KMS-11 (cell line): ENCODE measurements around the gene VASH2.

Experiments used
- H2AFZ ChIP-seq: fragments of 200-600 bp; sonication (generic); 2 replicates; pipeline ENCODE4 v1.6.1; 2016; ENCODE audit warnings: antibody characterized with exemption, mixed run types, low read depth
- H3K27ac ChIP-seq: fragments of 200-600 bp; sonication (generic); 2 replicates; pipeline ENCODE4 v1.6.1; 2016; ENCODE audit warnings: mild to moderate bottlenecking, mixed run types
- H3K27me3 ChIP-seq: fragments of 200-600 bp; sonication (generic); 2 replicates; pipeline ENCODE4 v1.6.1; 2017; ENCODE audit warnings: mild to moderate bottlenecking, low read depth, mixed run types, moderate library complexity; ENCODE audit not compliant: insufficient read depth
- H3K36me3 ChIP-seq: fragments of 200-600 bp; sonication (generic); 2 replicates; pipeline ENCODE4 v1.6.1; 2017; ENCODE audit warnings: mild to moderate bottlenecking, mixed run types; ENCODE audit not compliant: insufficient read depth
- H3K4me1 ChIP-seq: fragments of 200-600 bp; sonication (generic); 2 replicates; pipeline ENCODE4 v1.6.1; 2016; ENCODE audit warnings: mild to moderate bottlenecking, low read depth, mixed run types; ENCODE audit not compliant: poor library complexity, severe bottlenecking
- H3K4me2 ChIP-seq: fragments of 200-600 bp; sonication (generic); 2 replicates; pipeline ENCODE4 v1.7.0; 2016; ENCODE audit warnings: mild to moderate bottlenecking, mixed run types
- H3K4me3 ChIP-seq: fragments of 200-600 bp; sonication (generic); IDR thresholded peaks from 2 replicates; pipeline ENCODE4 v1.6.1; 2017; ENCODE audit warnings: low read depth, low read length, mixed read lengths; ENCODE audit not compliant: insufficient read depth
- H3K79me2 ChIP-seq: fragments of 200-600 bp; sonication (generic); 2 replicates; pipeline ENCODE4 v1.6.1; 2016; ENCODE audit warnings: low read depth, mixed run types; ENCODE audit not compliant: insufficient read depth
- H3K9ac ChIP-seq: fragments of 200-600 bp; sonication (generic); 2 replicates; pipeline ENCODE4 v1.6.1; 2016; ENCODE audit warnings: mild to moderate bottlenecking, mixed run types
- H4K20me1 ChIP-seq: fragments of 200-600 bp; sonication (generic); 2 replicates; pipeline ENCODE4 v1.6.1; 2016; ENCODE audit warnings: mild to moderate bottlenecking, mixed run types; ENCODE audit not compliant: insufficient read depth
- CTCF ChIP-seq: fragments of 200-600 bp; sonication (generic); conservative IDR thresholded peaks from 2 replicates; pipeline ENCODE4 v1.6.1; 2017; ENCODE audit warnings: low read depth, mild to moderate bottlenecking, antibody characterized with exemption, low read length, moderate library complexity, mixed read lengths

The VASH2 gene

GRCh38 chr1:212951947-212952640 is 1.8 kb downstream of the VASH2 start:
- Histone ChIP-seq H4K20me1 (no peaks in the 10 kb centered on the region), H2AFZ (no peak overlapping the region), H3K4me3 (no peak overlapping the region), H3K4me1 (peaks cover 20% of the 10 kb centered on the region), H3K9ac (no peak overlapping the region), H3K79me2 (no peaks in the 10 kb centered on the region), H3K27me3 (no peaks in the 10 kb centered on the region), H3K4me2 (no peak overlapping the region), H3K27ac (no peak overlapping the region), H3K36me3 (no peaks in the 10 kb centered on the region)
- TF ChIP-seq CTCF, result no peak

- H3K79me2 ChIP-seq, result no peaks in the 10 kb centered on the region
- no peaks in the 10 kb centered on the region for H3K27me3 ChIP-seq
These were observed 2.3 kb downstream of the VASH2 start for GRCh38 chr1:212952641-212952976.

GRCh38 chr1:212953321-212953720 is 3.0 kb downstream of the VASH2 start:
- Histone ChIP-seq H3K9ac (no peak overlapping the region), H3K79me2 (no peaks in the 10 kb centered on the region), H3K4me3 (no peak overlapping the region), H3K36me3 (no peaks in the 10 kb centered on the region), H3K4me2 (no peak overlapping the region), H3K4me1 (peaks cover 27% of the 10 kb centered on the region), H3K27ac (no peak overlapping the region), H4K20me1 (no peaks in the 10 kb centered on the region), H3K27me3 (no peaks in the 10 kb centered on the region), H2AFZ (no peak overlapping the region)
- no peak for TF ChIP-seq CTCF

More at GRCh38 chr1:212952641-212952976, 2.3 kb downstream of the VASH2 start:
- Histone ChIP-seq H3K4me1 (peaks cover 19% of the 10 kb centered on the region), H3K9ac (no peak overlapping the region), H3K4me3 (no peak overlapping the region), H3K36me3 (no peaks in the 10 kb centered on the region), H4K20me1 (no peaks in the 10 kb centered on the region), H3K27ac (no peak overlapping the region), H2AFZ (no peak overlapping the region), H3K4me2 (no peak overlapping the region)
- no peak for TF ChIP-seq CTCF

- no peak overlapping the region for H3K9ac ChIP-seq
- H3K79me2 ChIP-seq, result no peaks in the 10 kb centered on the region
- H2AFZ ChIP-seq, result no peak overlapping the region
- no peak overlapping the region for H3K4me2 ChIP-seq
- TF ChIP-seq CTCF, result no peak
- no peaks in the 10 kb centered on the region for H3K36me3 ChIP-seq
- H3K27me3 ChIP-seq, result no peaks in the 10 kb centered on the region
- H3K4me1 ChIP-seq, result peaks cover 27% of the 10 kb centered on the region
- no peaks in the 10 kb centered on the region for H4K20me1 ChIP-seq
- H3K27ac ChIP-seq, result no peak overlapping the region
- H3K4me3 ChIP-seq, result no peak overlapping the region
These were observed 4.2 kb downstream of the VASH2 start for GRCh38 chr1:212954514-212954913.
